ACHN (cell line): ENCODE data around the gene B4GALNT4.

Experiments
- DNase-seq: peaks from one replicate; pipeline ENCODE4 v3.0.0-alpha.2; 2015
- in situ Hi-C: cut with HindIII; loops from 2 replicates; pipeline ENCODE4 v1.10.0; 2017; ENCODE audit warnings: low sequenced_read_pairs, low pct_ligation_motif_present, low pct_unique_long_range_greater_than_20kb

The B4GALNT4 gene

GRCh38 chr11:425301-425700, 56.0 kb downstream of the B4GALNT4 start:
- in situ Hi-C loops = no loop called here
- DNase-seq = no peak

DNA sequence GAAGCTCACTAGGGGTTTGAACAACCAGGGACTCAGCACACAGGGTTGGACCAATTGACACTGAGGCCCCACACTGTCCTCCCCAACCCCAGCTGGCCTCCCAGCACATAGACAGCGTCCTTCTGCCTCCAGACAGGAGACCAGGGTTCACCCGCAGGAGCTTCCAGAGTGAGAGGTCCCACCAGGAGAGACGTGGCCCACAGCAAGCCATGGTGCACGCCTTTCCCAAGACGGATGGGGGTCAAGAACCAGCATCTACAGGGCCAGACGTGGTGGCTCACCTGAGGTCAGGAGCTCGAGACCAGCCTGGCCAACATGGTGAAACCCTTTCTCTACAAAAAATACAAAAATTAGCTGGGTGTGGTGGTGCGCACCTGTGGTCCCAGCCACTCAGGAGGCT, 57.6 kb downstream of the B4GALNT4 start:
- in situ Hi-C loops = no loop called here
- no peak for DNase-seq

DNA sequence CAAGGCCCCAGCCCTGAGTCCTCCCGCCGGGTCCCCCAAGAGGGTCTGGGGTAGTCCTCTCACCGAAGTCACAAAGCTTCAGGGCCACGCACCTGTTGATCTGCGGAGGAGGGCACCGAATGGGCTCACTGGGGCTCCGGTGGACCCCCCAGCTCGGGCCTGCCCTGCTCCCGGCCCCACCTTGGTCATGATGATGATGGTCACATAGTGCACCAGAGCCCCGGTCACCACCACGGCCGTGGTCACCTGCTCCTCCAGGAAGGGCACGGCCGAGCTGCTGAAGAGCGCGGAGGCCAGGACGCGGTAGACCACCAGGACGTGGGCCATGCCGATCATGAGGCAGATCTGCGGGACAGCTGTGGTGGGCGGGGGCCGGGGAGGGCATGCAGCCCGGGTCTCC, 59.0 kb downstream of the B4GALNT4 start:
- in situ Hi-C loops = no loop called here
- no peak for DNase-seq

DNA sequence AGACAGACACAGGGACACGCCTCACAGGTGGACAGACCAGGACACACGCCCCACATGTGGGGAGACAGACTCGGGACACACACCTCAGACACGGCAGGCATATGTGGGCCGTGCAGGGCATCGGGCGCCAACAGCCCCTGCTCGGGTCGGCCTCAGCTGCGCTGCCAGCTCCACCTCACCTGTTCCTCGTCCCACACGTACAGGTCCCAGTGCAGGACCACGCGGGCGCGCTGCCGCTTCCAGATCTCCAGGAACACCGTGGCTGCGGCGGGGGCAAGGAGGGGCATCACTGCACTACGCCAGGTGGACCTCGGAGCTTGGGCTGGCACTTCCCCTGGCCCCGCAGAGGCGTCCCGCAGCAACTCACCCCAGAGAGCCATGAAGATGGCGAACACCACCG, 60.1 kb downstream of the B4GALNT4 start:
- DNase-seq = no peak
- in situ Hi-C loops = no loop called here

DNA sequence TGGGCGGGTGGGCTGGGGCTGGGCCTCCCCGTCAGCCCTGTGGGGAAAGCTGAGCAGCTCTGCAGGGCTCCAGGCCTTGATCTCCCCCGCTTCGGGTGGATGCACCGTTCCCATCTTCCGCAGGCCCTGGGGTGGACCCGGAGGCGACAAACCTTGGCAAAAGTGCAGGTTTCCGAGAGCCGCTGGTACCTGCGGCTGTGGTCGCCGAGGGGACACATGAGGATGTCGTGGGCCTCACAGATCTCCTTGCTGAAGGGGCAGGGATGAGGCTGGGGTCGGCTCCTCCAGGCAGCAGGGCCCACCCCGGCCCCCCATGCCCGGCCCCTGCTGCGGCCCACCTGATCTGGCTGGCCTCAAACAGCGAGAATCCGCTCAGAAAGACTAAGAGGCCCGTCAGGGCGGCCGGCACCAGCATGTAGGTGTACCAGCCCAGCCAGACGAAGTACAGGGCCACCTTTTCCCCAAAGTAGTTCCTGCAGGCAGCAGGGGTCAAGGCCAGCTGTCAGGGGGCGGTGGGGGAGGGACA, 60.7 kb downstream of the B4GALNT4 start:
- DNase-seq = no peak
- in situ Hi-C loops = no loop called here
